Loucy (cell line): Measurements from ENCODE around the gene LTK.

Experiments used
- EZH2phosphoT487 ChIP-seq: fragments of 200-600 bp; IDR thresholded peaks from 2 replicates; pipeline ENCODE4 v1.6.1; 2018; ENCODE audit warnings: antibody characterized with exemption, mild to moderate bottlenecking, moderate library complexity, borderline replicate concordance
- TF ChIP-seq, protein P1 (sequence below): fragments of 200-600 bp; sonication (generic); conservative IDR thresholded peaks from 2 replicates; pipeline ENCODE4 v1.5.1; 2014; ENCODE audit warnings: mild to moderate bottlenecking, antibody characterized with exemption, low read length

GRCh38 chr15:41536866-41537265, 23.2 kb upstream of the LTK start:
- TF ChIP-seq, protein P1, sequence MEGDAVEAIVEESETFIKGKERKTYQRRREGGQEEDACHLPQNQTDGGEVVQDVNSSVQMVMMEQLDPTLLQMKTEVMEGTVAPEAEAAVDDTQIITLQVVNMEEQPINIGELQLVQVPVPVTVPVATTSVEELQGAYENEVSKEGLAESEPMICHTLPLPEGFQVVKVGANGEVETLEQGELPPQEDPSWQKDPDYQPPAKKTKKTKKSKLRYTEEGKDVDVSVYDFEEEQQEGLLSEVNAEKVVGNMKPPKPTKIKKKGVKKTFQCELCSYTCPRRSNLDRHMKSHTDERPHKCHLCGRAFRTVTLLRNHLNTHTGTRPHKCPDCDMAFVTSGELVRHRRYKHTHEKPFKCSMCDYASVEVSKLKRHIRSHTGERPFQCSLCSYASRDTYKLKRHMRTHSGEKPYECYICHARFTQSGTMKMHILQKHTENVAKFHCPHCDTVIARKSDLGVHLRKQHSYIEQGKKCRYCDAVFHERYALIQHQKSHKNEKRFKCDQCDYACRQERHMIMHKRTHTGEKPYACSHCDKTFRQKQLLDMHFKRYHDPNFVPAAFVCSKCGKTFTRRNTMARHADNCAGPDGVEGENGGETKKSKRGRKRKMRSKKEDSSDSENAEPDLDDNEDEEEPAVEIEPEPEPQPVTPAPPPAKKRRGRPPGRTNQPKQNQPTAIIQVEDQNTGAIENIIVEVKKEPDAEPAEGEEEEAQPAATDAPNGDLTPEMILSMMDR, result no peak
- no peak for TF ChIP-seq EZH2phosphoT487
